GM18519 (cell line): Measurements from ENCODE around the gene NPAS2.

ENCODE experiments used
- ATAC-seq: cut with Tn5 transposase; IDR thresholded peaks from one replicate; pipeline ENCODE4 v1.9.1; 2021; ENCODE audit warnings: mild to moderate bottlenecking, moderate library complexity; ENCODE audit not compliant: unreplicated experiment, low FRiP score

NPAS2 gene

DNA sequence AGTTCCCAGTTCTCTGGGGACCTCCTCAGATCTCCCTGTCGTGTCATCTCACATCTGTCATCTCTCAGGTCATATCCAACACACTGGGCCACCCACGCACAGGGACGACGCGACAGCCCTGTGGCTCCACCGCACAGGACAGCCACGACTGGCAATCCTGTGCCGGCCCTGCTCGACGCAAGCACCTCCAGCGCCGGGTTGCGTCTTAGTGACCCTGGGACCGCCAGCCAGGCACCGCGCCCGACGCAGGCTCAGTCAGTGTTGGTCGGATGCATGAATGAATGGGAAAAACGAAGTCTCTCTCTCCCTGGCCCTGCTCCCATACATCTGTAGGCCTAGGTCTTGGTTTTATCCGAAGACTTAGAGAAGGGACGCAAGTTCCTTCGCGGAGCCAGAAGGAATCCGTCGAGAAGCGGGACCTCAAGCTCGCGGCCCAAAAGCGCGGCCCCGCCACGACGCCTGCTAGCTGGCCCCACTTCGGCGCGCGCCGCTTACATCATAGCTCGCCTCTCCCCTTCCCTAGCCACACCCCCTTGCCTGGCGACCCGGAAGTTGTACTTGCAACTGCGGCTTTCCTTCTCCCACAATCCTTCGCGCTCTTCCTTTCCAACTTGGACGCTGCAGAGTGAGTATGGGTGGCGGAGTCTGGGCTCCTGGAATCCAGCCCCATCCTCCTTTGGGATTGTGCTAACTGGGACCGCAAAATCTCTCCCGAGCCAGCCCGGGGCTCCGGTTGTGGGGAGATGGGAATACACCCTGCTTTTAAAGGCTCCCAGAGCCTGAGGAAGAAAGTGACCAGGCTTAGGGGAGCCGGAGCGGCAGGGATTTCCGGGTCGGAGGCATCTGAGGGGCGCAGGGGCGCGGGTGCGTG, 182.0 kb downstream of the NPAS2 start, which contains the start of gene RPL31:
RPL31 (plus strand) TSS at position 599 of the 871 bp plus-strand sequence. CDS start 413 bp downstream, outside the sequence.
- peak; percentile 84 for ATAC-seq

DNA sequence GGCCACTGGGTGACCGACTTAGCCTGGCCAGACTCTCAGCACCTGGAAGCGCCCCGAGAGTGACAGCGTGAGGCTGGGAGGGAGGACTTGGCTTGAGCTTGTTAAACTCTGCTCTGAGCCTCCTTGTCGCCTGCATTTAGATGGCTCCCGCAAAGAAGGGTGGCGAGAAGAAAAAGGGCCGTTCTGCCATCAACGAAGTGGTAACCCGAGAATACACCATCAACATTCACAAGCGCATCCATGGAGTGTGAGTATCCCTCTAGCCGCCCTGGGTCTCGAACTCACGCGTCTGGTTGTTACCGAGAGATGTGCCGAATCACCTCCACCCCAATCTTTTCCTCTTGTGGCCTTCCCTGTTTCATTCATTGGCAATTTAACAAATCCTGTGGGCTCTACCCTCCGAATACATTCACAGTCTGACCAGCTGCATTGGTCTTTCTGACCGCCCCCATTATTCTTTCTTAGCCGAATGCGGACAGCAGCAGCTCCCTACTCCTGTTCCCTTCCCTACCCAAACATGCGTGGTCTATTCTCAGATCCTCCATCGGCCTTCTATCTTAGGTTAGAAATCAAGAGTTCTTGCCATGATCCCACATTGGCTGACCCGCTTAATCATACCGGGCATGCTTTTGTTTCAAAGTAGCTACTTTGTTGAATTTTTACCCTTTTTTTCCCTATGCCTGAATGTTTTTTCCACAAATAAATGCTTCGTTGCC, 182.8 kb downstream of the NPAS2 start:
- ATAC-seq = no peak

DNA sequence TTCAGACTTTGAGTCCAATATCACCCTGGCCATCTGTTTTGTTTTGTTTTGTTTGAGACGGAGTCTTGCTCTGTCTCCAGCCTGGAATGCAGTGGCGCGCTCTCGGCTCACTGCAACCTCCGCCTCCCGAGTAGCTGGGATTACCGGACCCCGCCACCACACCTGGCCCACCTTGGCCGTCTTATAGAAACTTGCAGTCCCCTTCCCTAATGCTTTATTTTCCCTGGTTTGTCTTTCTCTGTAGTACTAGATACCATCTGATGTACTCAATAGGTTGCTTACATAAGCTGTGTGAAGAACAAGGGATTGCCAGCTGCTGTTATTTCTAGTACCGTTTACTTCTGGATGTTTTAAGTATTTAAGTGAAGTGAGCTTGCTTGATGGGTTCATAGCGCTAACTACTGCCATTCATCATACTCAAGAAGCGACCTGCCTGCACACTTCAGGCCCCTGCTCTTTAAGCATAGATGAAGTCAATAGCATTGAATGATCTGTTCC, 183.4 kb downstream of the NPAS2 start:
- ATAC-seq = no peak

DNA sequence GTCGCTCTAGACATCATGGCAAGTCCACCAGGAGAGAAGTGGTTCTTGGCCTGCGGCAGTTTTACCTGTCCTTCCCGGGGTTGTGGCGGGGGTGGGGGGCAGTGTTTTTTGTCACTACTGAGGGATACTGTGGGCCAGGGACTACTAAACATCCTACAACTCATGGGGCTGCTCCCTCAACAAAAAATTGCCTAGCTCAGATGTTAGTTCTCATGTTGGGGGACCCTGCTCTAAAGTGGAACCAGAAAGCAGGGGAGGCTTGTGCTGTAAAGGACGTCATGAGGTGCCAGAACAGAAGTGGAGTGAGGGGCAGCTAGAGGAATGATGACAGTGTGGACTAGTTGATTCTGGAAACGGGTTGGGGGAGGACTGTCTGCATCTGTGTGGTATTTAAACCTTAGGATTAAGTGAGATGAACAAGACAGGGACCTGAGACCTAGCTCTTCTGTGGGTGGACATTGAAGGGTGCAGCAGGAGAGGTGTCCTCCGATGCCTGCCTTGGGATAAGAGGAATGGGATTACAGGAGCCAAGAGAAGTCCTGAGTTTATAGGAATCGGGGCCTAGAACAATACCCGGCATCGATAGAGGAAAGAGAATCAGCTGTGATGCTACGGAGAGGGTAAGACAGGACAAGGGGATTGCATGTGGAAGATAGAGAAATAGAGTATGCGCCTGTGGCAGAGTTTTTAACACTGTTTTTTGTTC, 184.8 kb downstream of the NPAS2 start:
- no peak for ATAC-seq

DNA sequence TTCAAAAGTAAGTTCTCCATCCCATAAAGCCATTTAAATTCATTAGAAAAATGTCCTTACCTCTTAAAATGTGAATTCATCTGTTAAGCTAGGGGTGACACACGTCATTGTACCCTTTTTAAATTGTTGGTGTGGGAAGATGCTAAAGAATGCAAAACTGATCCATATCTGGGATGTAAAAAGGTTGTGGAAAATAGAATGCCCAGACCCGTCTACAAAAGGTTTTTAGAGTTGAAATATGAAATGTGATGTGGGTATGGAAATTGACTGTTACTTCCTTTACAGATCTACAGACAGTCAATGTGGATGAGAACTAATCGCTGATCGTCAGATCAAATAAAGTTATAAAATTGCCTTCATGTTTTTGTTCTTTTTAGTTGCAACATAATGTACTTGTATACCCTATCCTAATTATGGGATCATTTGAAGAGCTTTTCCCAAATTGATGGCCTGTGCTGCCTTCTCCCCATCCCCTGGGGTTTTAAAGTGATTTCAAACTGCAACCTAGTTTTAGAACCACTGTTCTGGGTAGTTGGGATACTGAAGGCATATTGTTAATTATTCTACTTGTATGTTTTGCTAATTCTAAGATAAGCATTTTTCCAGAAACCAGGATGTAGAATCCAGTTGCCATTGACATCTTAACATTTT, 186.3 kb downstream of the NPAS2 start:
- ATAC-seq = no peak

DNA sequence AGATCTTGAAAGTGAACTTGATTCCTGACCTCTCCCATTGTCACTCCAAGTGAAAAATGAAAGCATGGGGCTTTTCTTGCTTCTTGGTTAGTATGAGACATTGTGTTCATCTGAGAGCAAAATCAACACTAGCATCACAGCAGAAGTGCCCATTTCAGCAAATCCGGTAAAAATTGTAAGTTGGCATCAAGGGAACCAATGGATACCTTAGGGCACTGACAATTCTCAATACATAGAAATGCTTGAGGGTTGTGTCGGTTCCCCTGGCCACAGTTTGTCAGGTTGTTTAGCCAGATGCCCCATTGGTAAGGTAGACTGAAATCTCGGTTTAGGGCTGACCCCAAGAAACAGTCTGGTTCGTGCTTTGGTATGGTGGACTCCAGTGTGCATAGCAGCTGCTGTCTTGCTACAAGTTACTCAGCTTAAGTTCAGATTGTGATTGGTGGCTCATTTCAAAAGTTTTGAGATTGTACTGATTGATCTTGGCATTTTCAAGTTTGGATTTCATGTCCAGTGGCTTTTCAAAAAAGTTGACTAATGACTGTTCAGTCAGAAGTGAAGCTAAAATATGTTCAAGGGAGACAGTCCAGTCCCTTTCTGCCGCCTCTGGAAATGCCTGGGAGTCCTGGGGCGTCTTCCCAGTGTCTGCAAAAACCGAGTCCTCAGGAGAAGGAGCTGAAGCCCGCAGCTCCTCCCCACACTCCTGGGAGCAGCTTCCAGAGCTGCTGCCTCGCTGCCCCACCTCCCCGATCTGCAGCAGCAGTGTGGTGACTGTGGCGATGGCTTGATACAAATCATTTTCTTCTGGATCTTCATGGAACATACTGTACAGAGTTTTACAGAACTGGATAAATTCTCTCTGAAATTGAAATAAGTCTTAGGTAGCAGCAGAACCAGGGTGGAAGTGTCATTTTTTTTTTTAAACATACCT, 187.7 kb downstream of the NPAS2 start:
- no peak for ATAC-seq

DNA sequence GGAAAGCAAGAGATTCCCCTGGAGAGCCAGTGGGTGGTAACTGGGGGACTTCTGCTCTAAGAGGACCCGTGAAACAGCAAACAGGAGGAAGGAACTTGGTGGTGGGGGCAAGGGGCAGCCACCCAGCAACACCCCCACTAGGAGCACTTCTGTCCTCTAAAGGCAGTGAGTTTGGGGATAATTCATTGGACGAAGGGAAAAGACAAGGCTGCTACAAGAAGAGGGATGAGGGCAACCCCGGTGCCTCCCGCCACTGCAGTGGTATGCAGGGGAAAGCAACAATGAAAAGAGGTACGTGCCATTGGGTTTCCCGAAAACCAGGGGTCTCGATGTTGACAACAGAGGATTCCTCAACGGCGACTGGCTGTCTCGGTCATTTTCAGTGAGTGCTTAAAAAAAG, 191.2 kb downstream of the NPAS2 start:
- no peak for ATAC-seq

DNA sequence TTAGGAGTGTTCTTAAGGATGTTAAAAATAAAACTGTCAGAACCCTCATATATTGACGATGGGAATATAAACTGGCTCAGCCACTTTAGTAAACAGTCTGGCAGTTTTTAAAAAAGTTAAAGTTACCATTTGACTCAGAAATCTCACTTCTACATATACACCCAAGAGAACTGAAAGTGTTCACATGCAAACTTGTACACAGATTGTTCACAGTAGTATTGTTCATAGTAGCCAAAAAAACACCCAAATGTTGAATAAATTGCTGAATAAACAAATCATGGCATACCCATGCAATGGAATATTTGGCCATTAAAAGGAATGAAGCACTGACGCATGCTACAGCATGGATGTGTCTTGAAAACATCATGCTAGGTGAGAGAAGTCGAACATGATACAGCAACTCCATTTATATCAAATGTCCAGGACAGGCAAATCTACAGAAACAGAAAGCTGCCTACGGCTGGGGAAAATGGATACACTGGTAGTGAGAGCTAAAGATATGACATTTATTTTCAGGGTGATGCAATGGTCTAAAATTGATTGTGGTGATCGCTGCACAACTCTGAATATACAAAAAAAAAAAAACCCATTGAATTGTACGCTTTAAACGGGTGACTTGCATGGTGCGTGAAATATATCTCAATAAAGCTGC, 192.2 kb downstream of the NPAS2 start:
- peak; percentile 85 for ATAC-seq

DNA sequence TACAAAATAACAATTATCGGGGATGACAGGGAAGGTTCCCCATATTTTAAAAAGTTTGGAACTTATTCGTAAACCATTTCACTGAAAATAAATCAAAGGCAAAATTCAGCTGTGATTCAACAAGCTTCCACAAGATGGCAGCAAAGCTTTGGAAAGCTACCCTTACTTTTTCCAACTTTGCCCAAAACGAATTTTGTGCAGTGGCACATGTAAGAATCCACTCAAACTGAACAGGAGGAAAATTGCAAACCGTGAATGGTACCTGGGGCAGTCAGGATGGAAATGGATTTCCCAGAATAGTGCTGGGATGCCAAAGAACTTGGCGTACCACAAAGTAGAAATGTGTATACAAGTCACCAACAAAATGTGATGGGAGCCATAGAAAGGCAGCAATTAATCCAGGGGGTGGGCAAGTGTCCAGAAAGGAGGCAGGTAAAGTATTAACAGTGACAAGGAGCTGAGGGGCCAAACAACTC, 192.8 kb downstream of the NPAS2 start:
- no peak for ATAC-seq

DNA sequence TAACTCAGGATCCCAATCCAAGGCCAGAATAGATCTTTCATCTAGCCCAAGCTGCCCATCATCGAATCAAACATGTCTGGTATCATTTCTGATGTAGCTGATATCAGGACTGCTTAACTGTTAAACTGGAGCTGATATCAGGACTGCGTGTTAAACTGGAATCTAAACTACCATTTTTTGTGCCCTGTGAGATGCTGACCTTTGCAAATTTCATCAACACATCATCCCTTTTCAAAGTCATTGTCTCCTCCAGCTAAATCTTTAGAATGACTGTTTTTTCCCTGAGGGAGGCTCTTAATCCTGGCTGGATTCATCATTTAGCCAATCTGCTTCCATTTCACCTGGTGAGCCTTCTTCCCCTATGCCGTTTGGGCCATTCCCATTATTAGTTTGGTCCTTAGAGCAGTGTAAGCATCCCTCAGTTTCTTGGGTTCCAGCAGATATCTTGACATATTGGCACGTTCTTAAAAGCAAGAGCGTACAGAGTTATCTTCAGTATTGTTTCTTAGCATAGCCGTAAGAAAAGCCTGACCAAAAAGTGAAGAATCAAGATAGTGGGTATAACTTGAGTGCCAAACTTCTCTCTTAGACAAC, 194.4 kb downstream of the NPAS2 start:
- ATAC-seq = no peak

DNA sequence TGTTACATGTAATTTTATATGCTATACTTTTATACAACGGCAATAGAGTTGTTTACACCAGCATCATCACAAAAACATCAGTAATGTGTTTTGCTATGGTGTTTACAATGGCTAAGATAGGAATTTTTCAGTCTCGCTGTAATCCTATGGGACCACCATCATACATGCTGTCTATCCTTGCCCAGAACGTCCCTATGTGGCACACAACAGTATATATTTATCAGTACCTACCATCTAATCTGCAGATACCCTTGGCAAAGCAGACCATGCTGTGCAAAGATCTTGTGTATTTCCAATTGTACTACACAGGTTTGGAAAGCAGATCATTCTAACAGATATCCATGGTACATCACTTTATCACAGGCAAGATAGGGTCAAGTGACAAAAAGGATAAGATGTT, 197.4 kb downstream of the NPAS2 start:
- no peak for ATAC-seq

DNA sequence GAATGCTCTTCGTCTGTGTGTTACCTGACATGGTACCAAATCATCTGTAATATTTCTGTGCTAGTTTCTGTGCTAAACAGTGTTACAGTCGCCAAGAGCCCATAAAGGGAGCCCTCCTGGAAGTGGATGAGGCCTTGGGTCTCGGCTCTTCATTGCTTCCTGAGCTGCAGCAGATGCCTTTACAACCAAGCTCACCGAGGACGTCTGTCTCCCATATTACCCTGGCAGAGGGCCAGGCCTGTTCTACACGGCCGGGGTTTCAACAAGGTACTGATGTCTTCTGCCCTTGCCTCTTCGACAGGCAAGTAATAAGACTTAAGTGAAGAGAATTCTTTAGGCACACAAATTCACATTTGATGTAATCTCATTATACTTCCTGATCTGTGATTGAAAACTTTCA, 199.0 kb downstream of the NPAS2 start:
- no peak for ATAC-seq

DNA sequence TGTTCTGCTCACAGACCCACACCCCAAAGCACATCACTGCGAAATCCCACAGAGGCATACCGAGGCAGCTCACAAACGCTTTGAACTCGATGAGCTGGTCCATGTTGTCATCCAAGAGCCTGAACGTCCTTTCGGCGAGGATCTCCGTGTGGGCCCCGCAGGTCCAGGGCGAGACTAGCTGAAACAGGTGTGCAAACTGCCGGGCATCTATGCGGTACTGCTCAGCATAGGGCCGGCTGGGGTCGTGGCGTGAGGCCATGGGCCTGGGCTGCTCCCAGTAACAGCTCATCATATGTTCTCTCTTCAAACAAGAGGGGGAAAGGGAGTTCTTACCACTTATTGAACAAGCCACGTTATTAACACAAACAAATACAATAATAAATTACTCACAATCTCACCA, 202.3 kb downstream of the NPAS2 start:
- ATAC-seq = no peak

DNA sequence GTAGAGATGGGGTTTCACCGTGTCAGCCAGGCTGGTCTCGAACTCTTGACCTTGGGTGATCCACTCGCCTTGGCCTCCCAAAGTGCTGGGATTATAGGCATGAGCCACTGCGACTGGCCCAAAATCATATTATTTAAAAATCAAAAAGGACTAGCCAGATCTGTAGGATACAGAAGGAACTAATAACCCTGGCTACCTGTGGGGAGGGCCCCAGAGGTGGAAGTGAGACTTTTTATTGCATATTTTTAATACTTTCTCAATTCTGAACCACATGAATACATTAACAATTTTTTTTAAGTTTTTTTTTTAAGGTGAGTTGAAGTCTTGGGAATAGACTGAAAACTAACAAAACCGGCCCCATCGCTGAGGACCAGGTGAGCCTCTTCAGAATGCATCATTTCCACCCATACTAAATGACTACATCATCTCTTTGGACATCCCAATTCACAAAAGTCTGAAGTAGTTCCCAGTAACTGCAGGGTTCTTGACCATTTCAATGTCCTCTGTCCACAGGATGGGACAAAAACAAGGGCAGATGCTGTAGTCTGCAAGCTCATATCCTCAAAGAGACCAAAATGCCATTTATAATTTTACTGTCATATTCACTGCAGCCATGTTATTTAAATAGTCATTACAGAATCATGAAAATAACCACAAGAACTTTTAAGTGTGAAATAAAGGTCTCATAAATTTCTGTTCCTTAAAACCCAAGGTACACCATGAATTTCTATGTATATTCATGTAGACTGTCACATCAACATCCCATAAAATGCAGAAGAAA, 203.6 kb downstream of the NPAS2 start:
- ATAC-seq = no peak

DNA sequence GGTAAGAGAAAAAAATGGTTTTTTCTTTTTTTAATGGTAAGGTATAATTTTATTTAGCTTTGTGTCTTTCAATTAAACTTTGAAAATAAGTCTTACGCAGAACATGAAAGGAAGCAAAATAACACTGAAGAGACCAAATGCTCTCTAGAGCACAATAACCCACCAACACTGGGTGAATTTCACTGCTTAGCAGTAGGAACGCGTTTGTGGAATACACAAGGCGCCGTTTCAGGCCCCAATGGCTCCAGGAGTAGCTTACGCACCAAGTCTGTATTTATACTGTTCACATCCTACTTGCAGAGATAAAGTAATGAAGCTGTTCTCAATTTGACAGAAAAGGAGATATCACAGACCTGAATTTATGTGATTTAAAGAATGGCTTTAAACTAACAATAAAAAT, 205.6 kb downstream of the NPAS2 start:
- ATAC-seq = no peak

DNA sequence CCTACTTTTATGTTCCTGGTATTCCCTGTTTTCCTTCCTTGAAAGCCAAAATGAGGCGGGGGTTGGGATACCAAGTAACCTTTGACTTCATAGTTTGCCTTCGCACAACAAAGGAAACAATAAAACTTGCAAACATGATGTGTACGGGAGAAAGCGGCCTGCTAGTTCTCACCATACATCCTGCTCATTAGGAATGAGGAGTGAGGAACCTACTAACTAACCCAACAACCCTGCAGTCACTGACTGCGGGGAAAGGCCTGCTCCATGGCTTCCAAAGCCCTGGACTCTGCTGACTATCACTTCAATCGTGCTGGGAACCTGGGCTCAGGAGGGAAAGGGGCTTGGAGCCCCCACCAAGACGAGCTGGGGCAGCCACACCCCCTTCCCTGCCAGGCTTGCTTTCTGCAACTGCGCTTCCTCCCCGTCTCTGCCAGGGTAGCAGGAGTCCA, 206.3 kb downstream of the NPAS2 start:
- ATAC-seq = no peak

DNA sequence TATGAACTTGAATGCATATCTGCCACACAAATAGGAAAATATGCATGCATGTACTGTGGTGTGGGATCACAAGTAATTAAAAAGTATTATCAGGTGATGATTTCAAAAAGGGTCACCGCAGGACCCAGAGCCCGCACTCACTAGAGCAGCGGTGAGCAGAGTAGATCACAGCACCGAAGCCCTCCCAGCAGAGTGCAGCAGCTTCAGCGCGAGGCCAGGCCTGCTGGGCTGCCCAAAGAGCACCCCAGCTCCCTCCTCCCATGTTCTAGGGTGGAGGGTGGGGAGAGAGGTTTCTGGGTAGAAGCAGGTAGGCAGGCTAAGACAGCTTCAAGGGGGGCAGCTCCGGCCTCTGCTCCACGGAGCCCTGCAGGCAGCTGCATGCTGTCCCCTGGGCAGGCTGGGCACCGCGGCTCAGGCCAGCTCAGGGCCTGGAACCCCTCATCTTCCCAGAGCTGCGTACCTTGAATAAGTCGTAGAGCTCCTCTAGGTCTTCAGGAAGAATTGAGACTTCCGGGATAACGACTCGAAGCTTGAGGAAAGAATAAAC, 207.1 kb downstream of the NPAS2 start:
- no peak for ATAC-seq
